GM21360 (cell line): Measurements from ENCODE around the gene P2RY8.
"Not testable (repeated sequence)": the region's sequence is repeated elsewhere in the genome, so short reads cannot be mapped to it uniquely, and the experiment has no call there.

Source experiments
- ATAC-seq: cut with Tn5 transposase; IDR thresholded peaks from one replicate; pipeline ENCODE4 v1.9.1; 2021; ENCODE audit warnings: mild to moderate bottlenecking, moderate library complexity; ENCODE audit not compliant: unreplicated experiment

Gene P2RY8

DNA sequence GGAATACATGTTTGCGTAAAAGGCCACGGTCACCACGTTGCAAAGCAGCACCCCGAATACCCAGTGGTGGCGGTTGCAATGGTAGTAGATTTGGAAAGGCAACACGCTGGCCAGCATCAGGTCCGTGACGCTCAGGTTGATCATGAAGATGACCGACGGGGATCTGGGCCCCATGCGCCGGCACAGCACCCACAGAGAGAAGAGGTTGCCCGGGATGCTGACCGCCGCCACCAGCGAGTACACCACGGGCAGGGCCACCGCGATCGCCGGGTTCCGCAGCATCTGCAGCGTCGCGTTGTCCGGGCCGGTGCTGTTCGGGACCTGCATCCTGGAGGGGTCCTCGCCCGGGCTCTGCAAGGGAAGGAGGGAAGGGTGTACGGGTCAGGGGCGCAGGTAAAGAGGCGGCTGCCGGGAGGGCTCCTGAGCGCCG lies 70.7 kb downstream of the P2RY8 start:
- no peak for ATAC-seq

DNA sequence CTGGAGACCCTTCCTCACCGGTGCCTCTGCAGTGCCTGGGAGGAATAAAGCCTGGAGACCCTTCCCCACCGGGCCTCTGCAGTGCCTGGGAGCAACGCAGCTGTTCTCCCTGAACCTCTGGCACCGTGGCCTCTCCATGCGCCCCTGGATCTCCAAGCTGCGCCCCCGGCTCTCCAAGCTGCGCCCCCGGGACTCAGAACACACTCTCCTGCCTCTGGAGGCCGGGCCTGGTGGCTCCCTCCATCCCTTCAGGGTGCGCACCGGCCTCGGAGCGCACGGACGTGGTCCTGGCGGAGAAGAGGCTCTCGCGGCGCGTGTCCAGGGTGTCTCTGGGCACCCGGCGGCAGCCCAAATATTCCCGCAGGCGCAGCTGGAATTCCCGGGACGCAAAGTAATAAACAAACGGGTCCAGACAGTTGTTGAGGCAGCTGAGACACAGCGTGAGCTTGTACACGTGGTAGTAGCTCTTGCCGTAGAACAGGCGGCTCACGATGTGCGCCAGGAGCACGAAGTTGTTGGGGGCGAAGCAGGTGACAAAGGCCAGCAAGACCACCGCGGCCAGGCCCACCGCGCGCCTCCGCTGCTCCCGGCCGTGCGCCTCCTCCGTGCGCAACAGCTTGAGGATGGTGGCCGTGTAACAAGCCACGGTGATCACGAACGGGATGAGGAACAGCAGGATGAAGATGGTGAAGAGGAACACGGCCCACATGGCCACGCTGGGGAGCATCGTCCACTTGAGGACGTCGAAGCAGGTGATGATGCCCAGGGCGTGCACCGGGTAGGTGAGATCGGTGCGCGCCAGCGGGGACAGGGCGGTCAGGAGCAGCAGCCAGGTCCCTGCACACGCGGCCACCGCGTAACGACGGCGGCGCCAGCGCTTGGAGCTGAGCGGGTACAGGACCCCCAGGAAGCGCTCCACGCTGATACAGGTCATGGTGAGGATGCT lies 71.4 kb downstream of the P2RY8 start:
- ATAC-seq = no peak

GRCh38 chrX:1464971-1465285 lies 72.1 kb downstream of the P2RY8 start:
- ATAC-seq = no peak

GRCh38 chrX:1464041-1464970 lies 72.7 kb downstream of the P2RY8 start:
- no peak for ATAC-seq

DNA sequence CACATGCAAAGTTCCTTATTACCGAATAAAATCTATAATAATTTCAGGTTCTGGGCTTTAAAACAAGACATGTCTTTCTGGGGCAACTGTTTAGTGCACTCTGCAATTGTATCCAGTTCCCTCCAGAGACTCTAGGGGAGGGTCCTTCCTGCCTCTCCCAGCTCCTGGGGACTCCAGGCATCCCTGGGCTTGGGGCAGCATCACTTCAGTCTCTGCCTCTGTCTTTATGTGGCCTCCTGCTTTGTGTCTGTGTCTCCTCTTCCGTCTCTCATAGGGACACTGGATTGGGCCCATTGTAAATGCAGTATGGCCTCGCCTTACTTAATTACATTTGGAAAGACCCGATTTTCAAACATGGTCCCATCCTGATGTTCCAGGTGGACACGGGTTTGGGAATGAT lies 73.4 kb downstream of the P2RY8 start:
- ATAC-seq = no peak

- ATAC-seq = no peak
Measured at GRCh38 chrX:1462596-1463251, 74.3 kb downstream of the P2RY8 start.

GRCh38 chrX:1462110-1462509 lies 74.9 kb downstream of the P2RY8 start:
- no peak for ATAC-seq

DNA sequence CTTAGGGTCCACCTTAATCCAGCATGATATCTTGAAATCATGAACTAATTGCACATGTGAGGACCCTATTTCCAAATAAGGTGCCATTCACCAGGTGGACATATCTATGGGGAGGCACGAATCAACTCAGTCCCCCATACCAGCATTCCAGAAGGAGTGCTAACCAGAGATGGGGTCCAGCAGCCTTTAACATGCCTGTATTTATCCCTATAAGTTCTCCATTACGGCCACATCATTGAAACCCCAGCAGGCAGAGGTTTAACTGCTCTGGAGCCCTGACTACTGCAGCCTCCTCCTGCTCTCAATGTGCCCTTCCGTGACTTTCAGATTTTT lies 81.1 kb downstream of the P2RY8 start:
- ATAC-seq = no peak

DNA sequence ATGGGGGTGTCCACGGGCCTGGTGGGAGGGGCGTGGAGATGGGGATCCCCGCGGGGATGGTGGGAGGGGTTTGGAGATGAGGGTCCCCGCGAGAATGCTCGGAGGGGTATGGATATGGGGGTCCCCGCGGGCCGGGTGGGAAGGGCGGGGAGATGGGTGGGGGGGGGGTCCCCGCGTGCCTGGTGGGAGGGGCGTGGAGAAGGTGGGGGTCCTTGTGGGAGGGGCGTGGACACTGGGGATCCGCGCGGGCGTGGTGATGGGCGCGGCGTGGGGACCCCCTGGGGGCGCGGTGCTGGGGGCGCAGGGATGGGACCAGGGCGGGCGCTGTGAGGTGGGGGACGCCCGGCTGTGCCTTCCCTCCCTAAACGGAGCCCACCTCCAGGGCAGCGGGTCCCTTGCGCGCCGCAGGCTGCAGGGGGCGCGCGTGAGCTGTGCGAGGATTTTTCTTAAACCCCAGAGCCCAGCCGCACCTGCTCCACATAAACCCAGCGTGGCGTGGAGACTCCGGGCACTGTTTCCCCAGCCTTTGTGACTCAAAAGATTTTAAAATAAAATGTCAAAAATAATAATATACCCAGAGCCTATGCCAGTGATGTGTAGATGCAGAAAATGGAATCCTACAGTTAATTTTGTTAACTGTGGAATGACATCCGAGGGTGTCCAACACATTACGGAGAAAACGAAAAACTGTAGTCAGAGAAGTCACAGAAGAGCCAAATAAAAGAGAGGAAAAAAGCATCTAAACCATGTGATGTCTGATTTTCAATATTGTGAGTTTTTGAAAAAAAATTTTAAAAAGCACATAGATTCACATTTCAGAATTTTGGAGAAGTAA lies 82.8 kb downstream of the P2RY8 start:
- ATAC-seq = peak; percentile 45

DNA sequence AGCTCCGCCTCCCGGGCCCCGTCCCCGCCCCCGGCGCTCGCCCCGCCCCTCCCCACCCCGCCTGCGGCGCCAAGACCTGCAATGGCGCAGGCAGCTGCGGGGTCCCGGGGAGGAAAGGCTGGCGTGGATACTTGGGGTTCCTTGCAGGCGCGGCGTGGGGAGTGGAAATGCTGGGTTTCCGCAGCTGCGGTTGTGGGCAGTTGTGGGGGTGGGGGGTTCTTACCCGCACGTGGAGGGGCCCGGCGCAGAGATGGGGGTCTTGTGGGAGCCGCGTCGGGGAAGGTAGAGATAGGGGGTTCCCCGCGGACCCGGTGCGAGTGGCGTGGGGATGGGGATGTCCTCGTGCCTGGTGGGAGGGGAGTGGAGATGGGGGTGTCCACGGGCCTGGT lies 83.6 kb downstream of the P2RY8 start:
- ATAC-seq = peak; percentile 11

- ATAC-seq = peak; percentile 57
Measured at GRCh38 chrX:1452516-1453394, 84.2 kb downstream of the P2RY8 start, which contains the start of gene ASMTL. TSS of gene ASMTL (minus strand) at chrX:1452909. CDS start at chrX:1452840, 69 bp downstream.

DNA sequence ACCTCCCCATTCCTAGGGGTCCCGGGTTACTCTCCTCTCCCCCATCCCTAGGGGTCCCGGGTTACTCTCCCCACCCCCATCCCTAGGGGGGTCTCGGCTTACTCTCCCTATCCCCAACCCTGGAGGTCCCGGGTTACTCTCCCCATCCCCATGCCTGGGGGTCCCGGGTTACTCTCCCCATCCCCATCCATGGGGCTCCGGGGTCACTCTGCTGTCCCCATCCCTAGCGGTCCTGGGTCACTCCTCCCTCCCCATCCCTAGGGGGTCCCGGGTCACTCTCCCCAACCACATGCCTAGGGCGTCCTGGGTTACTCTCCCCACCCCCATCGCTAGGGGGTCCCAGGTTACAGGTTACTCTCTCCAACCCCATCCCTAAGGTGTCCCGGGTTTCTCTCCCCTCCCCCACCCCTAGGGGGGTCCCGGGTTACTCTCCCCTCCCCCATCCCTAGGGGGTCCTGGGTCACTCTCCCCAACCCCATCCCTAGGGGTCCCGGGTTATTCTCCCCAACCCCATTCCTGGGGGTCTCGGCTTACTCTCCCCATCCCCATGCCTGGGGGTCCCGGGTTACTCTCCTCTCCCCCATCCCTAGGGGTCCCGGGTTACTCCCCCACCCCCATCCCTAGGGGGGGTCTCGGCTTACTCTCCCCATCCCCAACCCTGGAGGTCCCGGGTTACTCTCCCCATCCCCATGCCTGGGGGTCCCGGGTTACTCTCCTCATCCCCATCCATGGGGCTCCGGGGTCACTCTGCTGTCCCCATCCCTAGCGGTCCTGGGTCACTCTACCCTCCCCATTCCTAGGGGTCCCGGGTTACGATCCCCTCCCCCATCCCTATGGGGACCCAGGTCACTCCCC lies 85.1 kb downstream of the P2RY8 start:
- ATAC-seq = no peak

- no peak for ATAC-seq
Measured at GRCh38 chrX:1451251-1451660, 85.7 kb downstream of the P2RY8 start.

GRCh38 chrX:1450361-1451161 lies 86.4 kb downstream of the P2RY8 start:
- no peak for ATAC-seq

DNA sequence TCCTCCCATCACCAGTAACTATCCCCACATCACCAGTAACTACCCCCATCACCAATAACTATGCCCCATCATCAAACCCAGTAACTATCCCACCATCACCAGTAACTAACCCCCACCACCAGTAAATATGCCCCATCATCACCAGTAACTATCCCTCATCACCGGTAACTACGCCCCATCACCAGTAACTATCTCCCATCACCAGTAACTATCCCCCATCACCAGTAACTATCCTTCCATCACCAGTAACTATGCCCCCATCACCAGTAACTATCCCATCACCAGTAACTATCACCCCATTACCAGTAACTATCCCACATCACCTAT lies 87.2 kb downstream of the P2RY8 start:
- ATAC-seq = no peak

- no peak for ATAC-seq
Measured at GRCh38 chrX:1449036-1449822, 87.8 kb downstream of the P2RY8 start.

- not testable (repeated sequence) for ATAC-seq
Measured at GRCh38 chrX:1448573-1449001, 88.4 kb downstream of the P2RY8 start.
